Fibroblast of lung (primary cell): ENCODE measurements around the gene MRPL4. TPM values are rescaled to one million over a fixed set of nuclear protein-coding genes. Genes with fewer than 3 reads are reported as not detected.

Experiments used
- DNase-seq, 2 donors: peaks; one replicate each; pipeline versions ENCODE4 v3.0.0 to v3.0.0-alpha.2; 2010; ENCODE audit warnings: low read depth in 2 of 2
- H2AFZ ChIP-seq: 2 replicates; pipeline ENCODE4 v1.5.1; 2012; ENCODE audit warnings: low read length, control low read depth, inconsistent platforms
- H3K27ac ChIP-seq: 2 replicates; pipeline ENCODE4 v1.5.1; 2011; ENCODE audit warnings: low read length, control low read depth; ENCODE audit not compliant: insufficient read depth
- H3K27me3 ChIP-seq: 2 replicates; pipeline ENCODE4 v1.5.1; 2011; ENCODE audit warnings: mild to moderate bottlenecking, low read length; ENCODE audit not compliant: control insufficient read depth, insufficient read depth
- H3K36me3 ChIP-seq: 2 replicates; pipeline ENCODE4 v1.5.1; 2011; ENCODE audit warnings: low read length; ENCODE audit not compliant: control insufficient read depth, insufficient read depth
- H3K4me1 ChIP-seq: 2 replicates; pipeline ENCODE4 v1.5.1; 2011; ENCODE audit warnings: low read length; ENCODE audit not compliant: control insufficient read depth, insufficient read depth; ENCODE audit errors: extremely low read depth
- H3K4me2 ChIP-seq: 2 replicates; pipeline ENCODE4 v1.5.1; 2011; ENCODE audit warnings: low read length, control low read depth; ENCODE audit not compliant: insufficient read depth; ENCODE audit errors: extremely low read depth
- H3K4me3 ChIP-seq, 4 experiments: fragments of 200-600 bp in 1 of 4; sonication (generic) in 1 of 4; replicated peaks in 1 of 4; 2 replicates each; pipeline ENCODE4 v1.5.1; 2011 to 2016; ENCODE audit warnings: low read length in 4 of 4, low read depth in 3 of 4, mild to moderate bottlenecking in 3 of 4, control low read depth in 2 of 4, inconsistent platforms in 1 of 4, mixed read lengths in 1 of 4; ENCODE audit not compliant: insufficient read depth in 1 of 4; ENCODE audit errors: control extremely low read depth in 1 of 4
- H3K79me2 ChIP-seq: 2 replicates; pipeline ENCODE4 v1.5.1; 2012; ENCODE audit warnings: mild to moderate bottlenecking, low read length, inconsistent platforms; ENCODE audit not compliant: control insufficient read depth, insufficient read depth
- H3K9ac ChIP-seq: 2 replicates; pipeline ENCODE4 v1.5.1; 2011; ENCODE audit warnings: mild to moderate bottlenecking, low read length, control low read depth; ENCODE audit not compliant: insufficient read depth
- H3K9me3 ChIP-seq: 2 replicates; pipeline ENCODE4 v1.5.1; 2012; ENCODE audit warnings: low read depth, low read length; ENCODE audit not compliant: control insufficient read depth, insufficient read depth
- H4K20me1 ChIP-seq: 2 replicates; pipeline ENCODE4 v1.5.1; 2011; ENCODE audit warnings: low read length; ENCODE audit not compliant: control insufficient read depth, insufficient read depth; ENCODE audit errors: extremely low read depth
- EZH2 ChIP-seq: IDR thresholded peaks from 2 replicates; pipeline ENCODE4 v1.5.1; 2012; ENCODE audit warnings: low read length, control low read depth, mild to moderate bottlenecking; ENCODE audit errors: missing control alignments
- polyA plus RNA-seq, 2 donors: library from polyadenylated mRNA; depleted of rRNA in 1 of 2; stranded (reverse) in 1 of 2; unstranded in 1 of 2; fragments of >200 nt; gene quantifications; 2 replicates each; pipeline ENCODE4 v1.2.1, GENCODE V29; 2011 to 2012; ENCODE audit warnings: missing spikeins in 1 of 2
- total RNA-seq: library from RNA; depleted of rRNA; stranded (reverse); fragments of >200 nt; gene quantifications from 2 replicates; pipeline ENCODE4 v1.2.1, GENCODE V29; 2014
- TF ChIP-seq, protein P1 (sequence below), 2 donors: IDR thresholded peaks in 1 of 2; conservative IDR thresholded peaks in 1 of 2; 1 replicate in 1 of 2; 2 replicates in 1 of 2; pipeline ENCODE4 v1.5.1; 2011 to 2012; ENCODE audit warnings: low read length in 2 of 2, control low read depth in 1 of 2, inconsistent platforms in 1 of 2, low read depth in 1 of 2, mild to moderate bottlenecking in 1 of 2

The MRPL4 gene
- total and polyA plus RNA-seq, 2 donors (not counting 1 experiment from before 2014, with no cell fraction given) = 17.2 to 25.7 TPM

DNA sequence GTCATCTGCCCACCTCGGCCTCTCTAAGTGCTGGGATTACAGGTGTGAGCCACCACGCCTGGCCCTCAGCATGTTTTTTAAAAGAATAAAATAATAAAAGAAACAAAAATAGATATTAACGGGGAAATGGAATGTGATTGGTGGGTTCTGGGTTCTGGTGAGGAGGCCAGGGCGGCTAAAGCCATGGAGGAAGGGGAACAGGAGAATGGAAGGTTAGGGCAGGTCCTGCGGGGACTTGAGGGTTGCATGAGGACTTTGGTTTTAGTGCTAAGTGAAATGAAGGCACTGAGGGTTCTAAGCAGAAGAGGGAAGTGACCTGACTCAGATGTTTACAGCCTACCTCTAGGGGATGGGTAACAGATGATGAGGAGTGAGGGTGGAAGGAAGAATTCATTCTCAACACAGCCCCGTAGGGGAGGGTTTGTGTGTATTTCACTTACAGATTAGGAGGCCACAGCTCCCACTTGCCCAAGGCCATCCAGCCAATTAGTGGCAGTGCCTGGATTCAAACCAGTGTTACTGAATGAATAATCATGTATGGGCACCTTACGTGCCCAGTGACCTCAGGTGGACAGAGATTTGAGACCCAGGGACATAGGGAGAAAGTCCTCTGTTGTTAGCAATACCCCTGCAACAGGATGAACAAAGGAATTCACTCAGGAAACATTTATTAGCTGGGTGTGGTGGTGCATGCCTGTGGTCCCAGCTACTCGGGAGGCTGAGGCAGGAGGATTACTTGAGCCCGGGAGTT lies 6.7 kb upstream of the MRPL4 start:
- Histone ChIP-seq H3K9ac (no peak overlapping the region), H3K9me3 (no peaks in the 10 kb centered on the region), H3K27ac (no peak overlapping the region), H2AFZ (no peak overlapping the region), H3K27me3 (no peaks in the 10 kb centered on the region), H4K20me1 (no peaks in the 10 kb centered on the region), H3K36me3 (no peaks in the 10 kb centered on the region), H3K4me2 (no peak overlapping the region), H3K4me3 (no peak overlapping the region), H3K4me1 (no peaks in the 10 kb centered on the region), H3K79me2 (no peaks in the 10 kb centered on the region)
- DNase-seq = no peak
- TF ChIP-seq EZH2 = no peak
- TF ChIP-seq, protein P1, sequence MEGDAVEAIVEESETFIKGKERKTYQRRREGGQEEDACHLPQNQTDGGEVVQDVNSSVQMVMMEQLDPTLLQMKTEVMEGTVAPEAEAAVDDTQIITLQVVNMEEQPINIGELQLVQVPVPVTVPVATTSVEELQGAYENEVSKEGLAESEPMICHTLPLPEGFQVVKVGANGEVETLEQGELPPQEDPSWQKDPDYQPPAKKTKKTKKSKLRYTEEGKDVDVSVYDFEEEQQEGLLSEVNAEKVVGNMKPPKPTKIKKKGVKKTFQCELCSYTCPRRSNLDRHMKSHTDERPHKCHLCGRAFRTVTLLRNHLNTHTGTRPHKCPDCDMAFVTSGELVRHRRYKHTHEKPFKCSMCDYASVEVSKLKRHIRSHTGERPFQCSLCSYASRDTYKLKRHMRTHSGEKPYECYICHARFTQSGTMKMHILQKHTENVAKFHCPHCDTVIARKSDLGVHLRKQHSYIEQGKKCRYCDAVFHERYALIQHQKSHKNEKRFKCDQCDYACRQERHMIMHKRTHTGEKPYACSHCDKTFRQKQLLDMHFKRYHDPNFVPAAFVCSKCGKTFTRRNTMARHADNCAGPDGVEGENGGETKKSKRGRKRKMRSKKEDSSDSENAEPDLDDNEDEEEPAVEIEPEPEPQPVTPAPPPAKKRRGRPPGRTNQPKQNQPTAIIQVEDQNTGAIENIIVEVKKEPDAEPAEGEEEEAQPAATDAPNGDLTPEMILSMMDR (conservative IDR thresholded peaks at IDR 0.05 in 1 of 2, IDR thresholded peaks at IDR 0.05 in 1 of 2; ENCODE audit: low read depth in 1 of 2, low read length in 2 of 2) = no peak

- Histone ChIP-seq H3K4me1 (no peaks in the 10 kb centered on the region), H3K79me2 (no peaks in the 10 kb centered on the region), H3K9me3 (no peaks in the 10 kb centered on the region), H3K27me3 (no peaks in the 10 kb centered on the region), H4K20me1 (no peaks in the 10 kb centered on the region), H3K27ac (no peak overlapping the region), H3K4me2 (no peak overlapping the region), H3K9ac (no peak overlapping the region), H2AFZ (no peak overlapping the region), H3K4me3 (no peak overlapping the region), H3K36me3 (no peaks in the 10 kb centered on the region)
- no peak for DNase-seq
- TF ChIP-seq, protein P1 (conservative IDR thresholded peaks at IDR 0.05 in 1 of 2, IDR thresholded peaks at IDR 0.05 in 1 of 2; ENCODE audit: low read depth in 1 of 2, low read length in 2 of 2) = no peak
- no peak for TF ChIP-seq EZH2
Measured at GRCh38 chr19:10246511-10246910, 5.5 kb upstream of the MRPL4 start.

- H3K9ac ChIP-seq = peak overlapping the region; percentile 77
- peaks cover 14% of the 10 kb centered on the region for H3K36me3 ChIP-seq
- H3K27ac ChIP-seq = peak overlapping the region; percentile 84
- H3K4me3 ChIP-seq = peak overlapping the region; percentile 72 to 96 (median 86)
- H3K9me3 ChIP-seq = no peaks in the 10 kb centered on the region
- H3K4me2 ChIP-seq = peak overlapping the region; percentile 96
- TF ChIP-seq, protein P1 (conservative IDR thresholded peaks at IDR 0.05 in 1 of 2, IDR thresholded peaks at IDR 0.05 in 1 of 2; ENCODE audit: low read depth in 1 of 2, low read length in 2 of 2) = no peak
- TF ChIP-seq EZH2 = no peak
- H3K79me2 ChIP-seq = peaks cover 9% of the 10 kb centered on the region
- H4K20me1 ChIP-seq = no peaks in the 10 kb centered on the region
- peak overlapping the region; percentile 26 for H2AFZ ChIP-seq
- peaks cover 3% of the 10 kb centered on the region for H3K4me1 ChIP-seq
- no peaks in the 10 kb centered on the region for H3K27me3 ChIP-seq
- DNase-seq = no peak
Measured at GRCh38 chr19:10252707-10253106, 693 bp downstream of the MRPL4 start.
